NT2/D1 (cell line): ENCODE data around the gene CHCHD5.

ENCODE experiments used
- SUZ12 ChIP-seq: IDR thresholded peaks from 2 replicates; pipeline ENCODE4 v1.6.1; 2011; ENCODE audit not compliant: insufficient read length, insufficient read depth; ENCODE audit errors: extremely low read depth
- YY1 ChIP-seq: IDR thresholded peaks from 2 replicates; pipeline ENCODE4 v1.6.1; 2011; ENCODE audit not compliant: insufficient read length, insufficient read depth
- ZNF274 ChIP-seq: IDR thresholded peaks from 2 replicates; pipeline ENCODE4 v1.6.1; 2011; ENCODE audit warnings: mild to moderate bottlenecking, low read depth, low read length

DNA sequence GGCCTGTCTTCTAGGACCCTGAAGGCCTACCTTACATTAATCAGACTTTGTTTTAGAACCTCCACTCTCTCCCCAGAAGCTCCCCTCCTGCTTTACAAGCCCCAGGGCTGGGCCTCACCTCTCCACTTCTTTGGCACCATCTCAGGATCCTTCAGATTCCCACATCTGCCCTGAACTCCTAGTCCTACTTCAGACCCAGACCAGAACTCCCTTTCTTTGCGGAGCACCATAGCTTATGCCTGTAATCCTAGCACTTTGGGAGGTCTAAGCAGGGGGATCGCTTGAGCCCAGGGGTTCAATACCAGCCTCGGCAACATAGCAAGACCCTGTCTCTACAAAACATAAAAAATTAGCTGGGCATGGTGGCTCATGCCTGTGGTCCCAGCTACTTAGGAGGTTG is 991 bp downstream of the CHCHD5 start:
- TF ChIP-seq YY1 (no peak), ZNF274 (no peak), SUZ12 (no peak)
